ENCODE measurements around the gene AATF. TPM values are rescaled to one million over a fixed set of nuclear protein-coding genes. Genes with fewer than 3 reads are reported as not detected.

Gene AATF
- polyA plus RNA-seq, 3 donors = 48.2 to 52.1 (median 51.6) TPM

DNA sequence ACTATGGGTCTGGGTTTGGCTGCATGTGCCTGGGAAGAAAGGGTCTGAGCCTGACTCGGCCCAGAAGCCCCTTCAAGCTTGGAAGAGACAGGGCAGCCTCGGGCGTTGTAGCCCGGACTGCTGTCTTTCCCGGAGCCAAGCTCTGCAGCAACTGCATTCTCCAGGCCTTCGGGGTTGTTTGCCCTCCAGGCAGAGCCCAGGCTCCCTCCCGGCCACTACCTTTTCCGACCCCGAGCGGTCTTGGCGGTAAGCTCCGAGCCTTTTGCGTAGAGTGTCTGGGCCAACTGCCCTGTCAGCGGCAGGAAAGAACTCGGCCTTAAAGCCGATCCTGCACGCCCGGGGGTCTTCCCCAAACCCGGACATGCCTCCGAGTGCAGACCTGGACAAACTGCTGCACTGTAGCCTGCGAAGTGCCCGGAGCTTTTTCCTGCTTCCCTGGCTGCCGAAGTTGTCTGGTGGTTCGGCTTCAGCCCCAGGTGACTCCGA, 10.1 kb upstream of the AATF start:
- no peak for DNase-seq (ENCODE audit: extremely low read depth in 1 of 11, low read depth in 9 of 11, low spot score in 4 of 11)

DNA sequence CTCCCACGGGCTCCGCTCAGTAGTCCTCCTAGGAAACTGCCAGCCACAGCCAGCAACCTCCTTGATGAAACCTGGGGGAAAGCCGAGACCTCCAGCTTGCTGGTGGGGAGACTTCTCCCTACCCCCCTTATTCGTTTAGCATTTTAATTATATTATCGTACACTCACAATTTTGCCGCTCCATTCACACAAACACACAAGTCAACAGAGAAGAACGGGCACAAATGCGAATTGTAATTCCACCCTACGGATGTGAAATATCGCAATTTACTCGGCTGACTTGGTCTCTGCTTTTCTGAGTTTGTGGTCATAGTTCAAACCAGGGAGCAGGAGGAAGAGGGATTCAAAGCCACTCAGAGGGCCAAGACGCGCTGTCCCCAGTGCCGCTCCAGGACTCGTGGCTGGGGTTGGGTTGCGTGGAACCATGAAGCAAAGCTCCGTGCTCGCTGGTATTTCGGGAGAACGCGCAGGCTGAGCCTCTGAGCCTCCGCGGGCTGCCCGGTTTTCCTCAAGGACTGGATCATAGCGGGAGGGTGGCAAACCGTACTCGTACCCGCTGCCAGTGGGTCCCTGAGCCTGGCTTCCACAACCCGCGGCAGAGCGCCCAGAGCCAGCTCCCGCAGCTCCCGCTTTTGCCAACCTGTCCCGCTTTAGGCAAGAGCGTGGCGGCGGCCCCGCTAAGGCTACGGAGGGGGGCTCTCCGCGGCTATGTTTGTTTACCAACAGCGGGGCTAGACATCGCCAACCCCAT, 9.5 kb upstream of the AATF start:
- no peak for DNase-seq (ENCODE audit: extremely low read depth in 1 of 11, low read depth in 9 of 11, low spot score in 4 of 11)

DNA sequence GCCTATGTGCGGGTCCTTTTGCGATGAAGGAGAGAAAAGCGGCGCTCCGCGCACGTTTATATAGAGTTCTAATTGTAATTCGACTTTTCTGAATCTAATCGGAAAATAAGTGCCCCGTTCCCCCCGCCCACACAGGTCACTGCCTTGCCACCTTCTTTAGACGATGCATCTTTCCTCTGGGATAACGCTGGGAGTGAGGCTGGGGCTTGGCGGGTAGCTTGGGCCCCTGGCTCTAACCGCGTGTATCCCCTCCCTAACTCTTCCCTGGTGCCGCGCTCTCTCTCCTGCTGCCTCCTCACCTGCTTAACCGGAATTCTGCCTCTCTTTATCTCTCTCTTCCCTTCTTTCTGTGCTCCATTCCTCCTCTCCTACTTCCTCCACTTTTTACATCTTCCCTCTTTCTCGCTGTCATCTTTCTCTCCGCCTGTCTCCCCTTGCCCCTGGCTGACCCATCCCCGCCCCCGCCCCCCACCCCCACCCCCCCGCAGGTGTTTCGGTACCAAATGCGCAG, 8.9 kb upstream of the AATF start:
- no peak for DNase-seq (ENCODE audit: extremely low read depth in 1 of 11, low read depth in 9 of 11, low spot score in 4 of 11)

DNA sequence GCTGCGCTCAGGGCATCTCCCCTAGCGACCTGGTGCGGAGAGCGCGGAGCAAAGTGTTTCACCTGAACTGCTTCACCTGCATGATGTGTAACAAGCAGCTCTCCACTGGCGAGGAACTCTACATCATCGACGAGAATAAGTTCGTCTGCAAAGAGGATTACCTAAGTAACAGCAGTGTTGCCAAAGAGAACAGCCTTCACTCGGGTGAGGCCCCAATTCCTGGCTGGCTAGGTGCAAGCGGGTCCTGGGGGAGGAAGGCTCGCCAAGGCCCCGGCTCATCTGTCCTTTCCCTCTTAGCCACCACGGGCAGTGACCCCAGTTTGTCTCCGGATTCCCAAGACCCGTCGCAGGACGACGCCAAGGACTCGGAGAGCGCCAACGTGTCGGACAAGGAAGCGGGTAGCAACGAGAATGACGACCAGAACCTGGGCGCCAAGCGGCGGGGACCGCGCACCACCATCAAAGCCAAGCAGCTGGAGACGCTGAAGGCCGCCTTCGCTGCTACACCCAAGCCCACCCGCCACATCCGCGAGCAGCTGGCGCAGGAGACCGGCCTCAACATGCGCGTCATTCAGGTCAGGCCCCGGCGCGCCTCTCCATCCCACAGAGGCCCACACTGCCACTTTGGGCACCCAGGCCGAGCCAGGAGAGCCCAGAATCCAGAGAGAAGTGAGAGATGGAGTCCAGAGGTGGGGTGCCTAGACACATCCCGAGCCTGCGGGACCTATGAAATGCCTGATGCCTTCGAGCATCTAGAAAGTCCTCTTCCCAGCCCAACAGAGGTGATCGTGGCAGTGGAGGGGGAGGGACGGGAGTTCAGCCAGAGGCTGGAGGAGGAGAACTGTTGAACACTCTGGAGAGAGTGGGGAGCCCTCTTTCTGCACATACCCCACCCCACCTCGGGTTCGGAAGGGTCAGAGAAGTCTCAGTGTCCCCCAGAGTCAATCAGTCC, 8.2 kb upstream of the AATF start:
- no peak for DNase-seq (ENCODE audit: extremely low read depth in 1 of 11, low read depth in 9 of 11, low spot score in 4 of 11)

DNA sequence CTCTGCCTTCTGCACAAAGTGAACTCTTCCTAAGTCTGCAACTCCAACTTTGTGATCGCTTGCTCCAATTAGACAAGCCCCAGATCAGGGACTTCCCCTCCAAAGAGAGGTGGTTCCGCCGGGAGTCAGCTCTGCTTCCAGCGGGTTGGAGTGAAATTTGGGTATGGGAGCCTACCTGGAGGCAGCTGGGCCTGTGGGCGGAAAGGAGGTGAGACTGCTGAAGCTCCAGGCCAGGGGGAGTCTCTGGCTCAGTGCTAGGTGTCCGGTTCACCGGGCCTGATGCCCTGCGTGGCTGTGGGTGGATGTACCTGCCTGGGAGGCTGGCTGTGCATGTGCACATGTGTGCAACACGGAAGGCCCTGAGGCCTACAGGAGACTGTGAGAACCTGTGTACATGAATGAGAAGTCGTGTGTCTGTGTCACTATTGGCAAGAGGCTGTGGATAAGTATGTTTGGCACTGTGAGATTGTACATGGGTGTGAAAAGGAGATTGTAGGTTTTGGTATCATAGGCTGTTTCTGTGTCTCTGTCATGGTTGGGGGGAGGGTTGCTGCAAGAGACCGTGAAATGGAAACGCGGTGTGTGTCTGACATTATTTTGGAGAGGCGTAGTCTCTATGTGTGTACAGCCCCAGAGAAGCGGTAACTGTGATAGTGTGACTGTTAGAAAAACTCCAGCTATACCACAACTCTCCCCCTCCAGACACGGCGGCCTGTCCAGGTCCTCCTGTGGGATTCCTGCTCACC, 7.3 kb upstream of the AATF start:
- no peak for DNase-seq (ENCODE audit: extremely low read depth in 1 of 11, low read depth in 9 of 11, low spot score in 4 of 11)

DNA sequence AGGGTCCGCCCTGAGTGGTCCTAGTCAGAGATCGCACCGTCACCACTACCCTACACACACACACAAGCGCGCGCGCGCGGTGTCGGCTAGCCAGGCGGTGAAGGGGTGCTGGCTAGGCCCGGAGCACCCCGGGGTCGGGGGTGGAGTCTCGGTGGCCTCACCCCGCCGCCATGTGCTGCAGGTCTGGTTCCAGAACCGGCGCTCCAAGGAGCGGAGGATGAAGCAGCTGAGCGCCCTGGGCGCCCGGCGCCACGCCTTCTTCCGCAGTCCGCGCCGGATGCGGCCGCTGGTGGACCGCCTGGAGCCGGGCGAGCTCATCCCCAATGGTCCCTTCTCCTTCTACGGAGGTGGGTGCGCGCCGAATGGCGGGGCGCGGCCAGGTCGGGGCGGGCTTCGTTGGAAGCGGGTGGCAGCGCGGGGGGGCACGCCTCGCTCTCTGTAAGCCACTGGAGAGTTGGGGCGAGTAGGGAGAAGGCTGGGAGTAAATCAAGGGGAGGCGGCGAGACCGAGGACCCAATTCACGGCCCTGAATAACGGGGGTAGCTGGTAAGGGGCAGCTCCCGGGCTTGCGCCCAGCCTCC, 6.6 kb upstream of the AATF start:
- DNase-seq (ENCODE audit: extremely low read depth in 1 of 11, low read depth in 9 of 11, low spot score in 4 of 11) = no peak

DNA sequence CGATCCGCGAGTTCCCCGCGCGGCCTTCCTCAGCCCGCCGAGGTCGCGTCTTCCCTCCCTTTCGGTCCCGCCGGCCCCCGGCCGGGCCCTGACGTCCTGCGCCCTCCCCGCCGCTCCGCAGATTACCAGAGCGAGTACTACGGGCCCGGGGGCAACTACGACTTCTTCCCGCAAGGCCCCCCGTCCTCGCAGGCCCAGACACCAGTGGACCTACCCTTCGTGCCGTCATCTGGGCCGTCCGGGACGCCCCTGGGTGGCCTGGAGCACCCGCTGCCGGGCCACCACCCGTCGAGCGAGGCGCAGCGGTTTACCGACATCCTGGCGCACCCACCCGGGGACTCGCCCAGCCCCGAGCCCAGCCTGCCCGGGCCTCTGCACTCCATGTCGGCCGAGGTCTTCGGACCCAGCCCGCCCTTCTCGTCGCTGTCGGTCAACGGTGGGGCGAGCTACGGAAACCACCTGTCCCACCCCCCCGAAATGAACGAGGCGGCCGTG, 6.1 kb upstream of the AATF start:
- no peak for DNase-seq (ENCODE audit: extremely low read depth in 1 of 11, low read depth in 9 of 11, low spot score in 4 of 11)

DNA sequence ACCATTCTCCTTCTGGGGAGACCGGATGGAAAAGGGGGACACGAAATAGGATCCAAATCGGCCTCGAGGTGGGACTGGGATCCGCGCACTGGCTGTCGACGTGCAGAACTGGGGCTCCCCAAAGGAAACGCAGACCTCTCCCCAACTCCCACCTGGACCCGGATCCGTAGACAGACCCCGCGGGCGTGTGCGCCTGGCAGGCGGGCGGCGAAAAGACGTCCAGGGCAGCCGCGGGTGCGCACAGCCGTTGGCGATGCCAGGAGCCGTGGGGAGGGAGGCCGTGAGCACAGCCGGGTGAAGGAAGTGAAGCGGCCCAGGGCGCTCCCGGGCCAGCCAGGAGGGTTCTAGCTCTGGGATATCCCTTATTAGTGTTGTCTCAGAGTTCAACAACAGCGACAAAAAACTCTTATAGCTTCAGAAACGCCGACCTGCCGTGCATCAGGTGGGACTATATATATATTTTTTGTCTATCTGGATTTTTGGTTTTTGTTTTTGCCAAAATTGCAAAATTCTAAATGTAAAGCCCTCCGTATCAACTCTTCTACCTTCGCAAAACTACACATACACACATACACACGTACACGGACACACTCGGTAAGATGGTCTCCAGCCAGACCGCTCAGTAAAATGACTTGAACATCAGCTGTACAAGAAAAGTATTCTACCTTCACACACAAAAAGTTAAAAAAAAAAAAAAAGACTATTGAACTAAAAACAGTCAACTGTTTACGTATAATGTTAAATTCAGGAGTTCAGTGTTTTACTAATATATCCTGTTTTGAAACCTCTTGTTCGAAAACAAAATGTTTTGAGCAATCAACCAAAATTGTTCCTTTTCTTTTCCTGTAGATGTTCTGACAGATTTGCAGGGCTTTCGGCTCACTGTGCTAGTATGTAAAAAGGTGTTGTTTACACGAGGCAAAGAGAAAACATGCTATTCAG, 5.2 kb upstream of the AATF start:
- DNase-seq (ENCODE audit: extremely low read depth in 1 of 11, low read depth in 9 of 11, low spot score in 4 of 11) = no peak

DNA sequence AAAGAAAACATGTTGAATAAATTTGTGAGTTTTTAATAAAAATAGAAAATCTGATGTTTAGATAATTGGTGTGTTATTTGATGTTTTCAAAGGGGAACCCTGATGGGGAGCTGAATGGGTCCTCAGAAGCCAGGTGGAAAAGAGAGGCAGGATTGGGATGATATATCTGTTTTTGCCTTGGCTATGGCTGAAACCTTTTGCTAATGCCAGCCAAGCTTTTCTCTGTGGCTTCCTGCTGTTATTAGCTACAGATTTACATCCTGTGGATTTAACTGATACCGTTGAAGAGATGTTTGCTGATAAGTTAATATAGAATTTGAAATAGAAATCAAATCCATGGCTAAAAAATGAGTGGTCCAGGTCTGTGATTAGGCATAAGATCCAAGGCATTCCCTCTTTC, 4.2 kb upstream of the AATF start:
- DNase-seq (ENCODE audit: extremely low read depth in 1 of 11, low read depth in 9 of 11, low spot score in 4 of 11) = no peak

DNA sequence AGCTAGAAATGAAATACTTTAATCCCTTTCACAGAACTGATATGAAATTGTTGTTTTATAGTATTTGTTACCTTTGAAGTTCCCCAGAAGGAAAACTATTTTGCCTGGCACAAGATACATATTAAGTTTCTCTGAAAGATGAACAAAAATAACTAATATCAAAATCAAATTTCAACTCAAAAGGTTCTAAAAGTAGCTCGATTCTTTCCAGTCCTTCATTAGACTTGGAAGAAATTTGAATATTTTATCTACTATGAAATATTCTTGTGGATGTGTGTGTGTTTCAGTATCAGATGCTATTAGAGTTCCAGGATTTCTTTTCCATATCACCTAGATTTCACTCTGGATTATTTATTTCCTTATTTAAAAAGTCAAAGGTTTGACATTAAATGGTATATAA, 3.6 kb upstream of the AATF start:
- no peak for DNase-seq (ENCODE audit: extremely low read depth in 1 of 11, low read depth in 9 of 11, low spot score in 4 of 11)

DNA sequence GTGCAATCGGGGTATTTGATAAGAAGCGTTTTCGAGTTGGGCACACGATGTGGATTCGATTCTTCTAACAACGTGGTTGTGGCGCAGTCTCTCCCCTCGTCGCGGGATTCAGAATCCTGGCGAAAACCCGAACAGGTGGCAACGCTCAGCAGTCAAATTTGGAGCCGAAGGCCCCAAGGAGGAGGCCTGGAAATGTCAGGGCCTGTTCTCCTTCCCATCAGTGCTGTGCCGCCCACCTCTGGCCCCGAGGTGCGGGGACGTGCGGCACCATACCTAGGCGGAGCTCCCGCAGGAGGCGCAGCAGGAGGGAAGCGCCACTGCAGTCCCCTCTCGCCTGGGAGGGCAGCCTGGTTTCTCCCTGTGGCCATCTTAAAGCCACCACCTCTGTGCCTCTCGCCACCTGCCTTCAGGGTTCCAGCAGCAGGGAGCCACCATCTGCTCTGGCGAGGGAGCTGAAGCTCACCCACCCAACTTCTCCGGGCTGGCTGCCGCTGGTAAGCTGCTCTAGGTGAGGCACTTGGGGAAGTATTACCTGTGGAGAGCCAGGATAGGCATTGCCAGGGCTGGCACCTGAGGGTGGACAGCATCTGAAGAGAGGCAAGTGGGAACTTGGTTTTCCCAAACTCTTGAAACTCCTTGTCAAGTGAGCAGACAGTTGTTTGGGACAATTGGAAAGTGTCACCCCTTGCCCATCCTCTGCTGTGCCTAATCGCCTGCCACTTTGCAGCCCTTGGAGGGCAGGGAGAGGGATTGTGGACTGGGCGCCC, 2.6 kb upstream of the AATF start:
- no peak for DNase-seq (ENCODE audit: extremely low read depth in 1 of 11, low read depth in 9 of 11, low spot score in 4 of 11)

DNA sequence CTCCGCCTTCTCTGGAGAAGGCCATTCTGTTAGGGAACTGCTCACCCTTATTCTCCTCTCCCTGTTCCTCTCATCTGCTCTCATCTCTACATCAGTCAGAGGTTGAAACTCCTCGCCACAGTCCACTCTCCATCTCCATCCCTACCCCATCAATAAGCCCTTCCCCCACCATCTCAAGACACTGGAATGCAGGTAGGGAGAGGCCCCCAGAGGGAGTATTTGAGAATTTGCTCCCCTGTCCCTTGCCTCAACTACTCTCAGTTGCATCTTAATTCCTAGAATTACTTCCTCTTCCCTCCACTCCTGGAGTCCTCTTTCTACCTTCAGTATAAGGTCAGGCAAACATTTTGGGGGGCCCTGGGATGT, 2.0 kb upstream of the AATF start:
- DNase-seq (ENCODE audit: extremely low read depth in 1 of 11, low read depth in 9 of 11, low spot score in 4 of 11) = no peak

DNA sequence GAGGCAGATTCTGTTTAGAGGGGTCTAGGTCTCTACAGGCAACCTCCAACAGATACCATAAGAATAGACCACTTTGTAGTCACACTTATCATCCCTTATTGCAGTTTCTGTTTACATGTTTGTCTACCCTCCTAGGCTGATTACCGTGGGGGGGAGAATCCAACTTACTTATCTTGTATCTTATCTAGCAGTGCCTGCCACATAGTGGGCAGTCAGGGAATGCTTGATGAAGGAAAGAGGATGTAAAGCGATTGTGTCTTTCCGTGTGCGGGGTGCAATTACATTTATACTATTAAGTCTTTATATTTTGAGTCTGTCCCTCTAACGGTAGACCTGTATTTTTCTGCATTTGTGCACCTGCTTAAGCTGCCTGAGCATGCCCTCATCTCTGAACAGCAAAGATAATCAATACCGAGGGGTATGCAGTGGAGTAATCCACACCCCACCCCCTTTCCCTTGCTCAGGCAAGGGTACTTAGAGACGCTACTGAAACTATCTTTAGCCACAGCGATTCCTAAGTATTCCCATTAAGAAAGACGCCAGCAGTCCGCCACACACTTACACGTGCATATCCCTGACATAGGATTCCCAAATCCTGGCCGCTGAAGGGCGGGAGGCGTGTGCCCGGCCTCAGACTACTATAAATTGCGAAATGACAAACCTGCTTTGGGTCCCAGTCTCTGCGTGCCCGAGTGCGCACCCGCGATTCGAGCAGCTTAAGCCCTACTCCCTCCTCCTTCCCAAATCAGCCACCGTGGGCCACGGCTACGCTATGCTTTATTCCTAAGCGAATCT, 635 bp upstream of the AATF start:
- DNase-seq (ENCODE audit: extremely low read depth in 1 of 11, low read depth in 9 of 11, low spot score in 4 of 11) = no peak

DNA sequence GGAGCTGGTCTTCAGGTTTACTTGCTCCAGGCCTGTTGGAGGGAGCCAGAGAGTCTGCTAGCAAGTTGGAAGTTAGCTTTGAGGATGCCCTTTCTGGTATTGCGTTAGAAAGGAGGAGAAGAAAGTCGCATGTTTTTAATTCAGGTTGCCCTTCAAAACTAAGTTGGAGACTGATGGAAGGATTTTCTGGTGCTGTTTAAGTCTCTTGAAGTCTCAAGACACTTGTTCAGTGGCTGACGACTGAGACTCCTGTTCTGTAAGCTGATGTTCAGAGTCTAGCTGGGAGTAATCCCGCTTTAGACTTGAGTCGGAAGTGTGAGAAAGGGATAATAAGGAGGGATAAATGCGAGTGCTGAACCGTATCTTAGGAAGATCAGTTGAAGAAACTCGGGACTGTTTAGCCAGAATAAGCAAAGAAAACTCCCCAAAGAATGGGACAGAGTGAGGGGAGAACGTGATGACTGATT, 740 bp downstream of the AATF start:
- no peak for DNase-seq (ENCODE audit: extremely low read depth in 1 of 11, low read depth in 9 of 11, low spot score in 4 of 11)

DNA sequence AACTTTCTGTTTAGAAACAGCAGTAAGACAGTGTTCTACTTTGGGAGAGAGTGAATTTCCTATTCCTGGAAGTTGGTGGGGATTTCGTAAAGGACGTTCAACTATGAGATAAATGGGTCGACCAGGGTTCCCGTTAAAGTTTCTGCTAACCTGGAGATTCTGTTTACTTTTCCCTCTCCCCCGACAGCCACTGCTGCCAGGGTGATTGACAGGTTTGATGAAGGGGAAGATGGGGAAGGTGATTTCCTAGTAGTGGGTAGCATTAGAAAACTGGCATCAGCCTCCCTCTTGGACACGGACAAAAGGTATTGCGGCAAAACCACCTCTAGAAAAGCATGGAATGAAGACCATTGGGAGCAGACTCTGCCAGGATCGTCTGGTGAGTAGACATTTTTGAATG, 1.3 kb downstream of the AATF start:
- no peak for DNase-seq (ENCODE audit: extremely low read depth in 1 of 11, low read depth in 9 of 11, low spot score in 4 of 11)

DNA sequence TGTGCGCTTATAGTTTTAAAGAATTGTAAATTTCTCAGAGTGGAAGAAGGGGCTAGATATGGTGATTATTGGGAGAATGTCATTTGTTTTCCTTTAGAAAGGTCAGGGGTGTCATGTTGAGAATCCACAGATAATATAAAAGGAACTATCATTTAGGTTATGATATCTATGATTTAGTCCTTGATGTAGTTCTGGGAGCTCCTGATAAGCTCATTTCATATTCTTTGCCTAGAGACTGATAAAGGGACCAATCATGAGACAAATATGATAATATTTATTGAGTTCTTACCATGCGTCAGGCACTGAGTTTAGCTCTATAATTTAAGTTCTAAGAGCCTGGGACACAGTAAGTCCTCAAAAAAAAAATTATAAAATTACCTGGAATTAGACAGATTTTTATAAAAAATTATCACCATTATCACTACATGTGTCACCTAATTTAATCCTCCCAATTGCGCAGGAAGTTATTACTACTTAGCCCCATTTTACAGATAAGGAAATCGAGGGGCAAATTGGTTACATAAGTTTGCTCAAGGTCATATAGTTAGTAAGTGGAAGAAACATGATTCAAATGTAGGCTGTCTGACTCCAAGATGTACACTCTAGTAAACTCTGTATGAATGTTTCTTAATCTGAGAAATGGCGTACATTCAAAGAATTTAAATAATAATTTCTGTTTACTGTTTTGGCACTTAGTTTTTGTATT, 2.5 kb downstream of the AATF start:
- DNase-seq (ENCODE audit: extremely low read depth in 1 of 11, low read depth in 9 of 11, low spot score in 4 of 11) = no peak

All from renal cortex interstitium (tissue), 11 donors.